Measurements from ENCODE around the gene PSMG1.
"Not testable (repeated sequence)": the region's sequence is repeated elsewhere in the genome, so short reads cannot be mapped to it uniquely, and the experiment has no call there.

The PSMG1 gene, protein sequence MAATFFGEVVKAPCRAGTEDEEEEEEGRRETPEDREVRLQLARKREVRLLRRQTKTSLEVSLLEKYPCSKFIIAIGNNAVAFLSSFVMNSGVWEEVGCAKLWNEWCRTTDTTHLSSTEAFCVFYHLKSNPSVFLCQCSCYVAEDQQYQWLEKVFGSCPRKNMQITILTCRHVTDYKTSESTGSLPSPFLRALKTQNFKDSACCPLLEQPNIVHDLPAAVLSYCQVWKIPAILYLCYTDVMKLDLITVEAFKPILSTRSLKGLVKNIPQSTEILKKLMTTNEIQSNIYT

DNA sequence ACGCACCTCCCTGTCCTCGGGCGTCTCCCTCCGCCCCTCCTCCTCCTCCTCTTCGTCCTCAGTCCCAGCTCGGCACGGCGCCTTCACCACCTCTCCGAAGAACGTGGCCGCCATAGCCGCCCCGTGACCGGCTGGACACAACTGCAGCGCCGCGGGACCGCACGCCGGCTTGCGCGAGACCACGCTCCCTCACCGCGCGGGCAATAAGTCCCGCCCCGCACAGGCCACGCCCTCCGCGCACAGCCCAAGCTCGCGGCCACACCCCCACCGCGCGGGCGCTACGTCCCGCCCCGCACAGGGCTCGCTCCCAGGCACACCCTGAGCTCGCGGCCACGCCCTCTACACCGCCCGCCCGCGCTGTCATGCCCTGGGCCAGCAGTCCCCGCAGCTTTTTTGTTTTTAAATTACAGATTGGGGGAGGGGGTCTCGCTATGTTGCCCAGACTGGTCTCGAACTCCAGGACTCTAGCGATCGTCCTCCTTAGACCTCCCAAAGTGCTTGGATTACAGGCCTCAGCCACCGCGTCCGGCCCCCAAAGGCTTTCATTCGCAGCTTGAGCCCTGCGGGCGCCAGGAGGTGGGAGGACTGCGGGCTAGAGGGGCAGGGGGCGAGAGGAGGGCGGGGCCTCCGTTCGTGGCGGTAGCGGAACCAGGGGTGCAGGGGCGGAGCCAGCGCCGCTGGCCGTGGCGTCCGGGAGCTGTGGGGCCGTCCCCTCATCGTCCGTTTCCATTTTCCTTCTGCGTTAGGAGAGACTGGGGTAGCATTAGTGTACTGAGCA, at the start of gene PSMG1:
Gene PSMG1 (minus strand): TSS at position 180 of the 778 bp plus-strand sequence. CDS start 66 bp downstream, at position 114.
- DNase-seq = peak; percentile 90

DNA sequence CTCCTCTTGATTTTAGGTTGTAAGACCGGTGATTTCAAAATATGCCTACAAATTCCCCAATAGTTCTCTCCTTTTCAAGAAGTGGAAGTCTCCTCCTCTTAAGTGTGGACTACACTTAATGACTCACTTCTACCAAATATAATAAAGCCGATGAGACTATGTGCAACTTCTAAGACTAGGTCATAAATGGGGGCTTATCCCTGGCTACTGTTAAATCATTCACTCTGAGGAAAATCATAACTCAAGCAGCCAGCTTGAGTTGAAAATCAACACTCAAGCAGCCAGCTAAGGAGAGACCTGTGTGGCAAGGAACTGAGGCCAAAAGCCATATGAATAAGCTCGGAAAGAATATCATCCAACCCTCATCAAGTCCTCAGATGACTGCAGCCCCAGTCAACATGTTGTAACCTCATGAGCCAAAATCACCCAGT, 49.6 kb upstream of the PSMG1 start:
- DNase-seq = no peak

DNA sequence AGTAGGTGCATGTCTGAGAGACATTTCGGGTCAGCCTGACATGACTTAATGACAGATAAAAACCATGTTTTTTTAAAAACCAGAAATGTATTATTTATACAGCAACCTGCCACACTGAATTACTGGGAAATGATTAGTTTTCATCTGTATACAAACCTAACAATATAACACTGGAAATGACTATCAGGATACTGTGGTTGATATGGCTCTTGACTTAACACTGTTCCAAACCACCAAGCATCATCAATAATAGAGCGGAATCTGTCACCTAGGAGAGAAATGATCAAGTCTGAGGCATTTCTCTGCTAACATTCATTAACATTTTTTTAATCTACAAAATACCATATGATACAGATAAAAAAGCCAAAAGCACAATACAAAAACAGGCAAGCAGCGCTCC, 41.7 kb upstream of the PSMG1 start:
- no peak for DNase-seq

DNA sequence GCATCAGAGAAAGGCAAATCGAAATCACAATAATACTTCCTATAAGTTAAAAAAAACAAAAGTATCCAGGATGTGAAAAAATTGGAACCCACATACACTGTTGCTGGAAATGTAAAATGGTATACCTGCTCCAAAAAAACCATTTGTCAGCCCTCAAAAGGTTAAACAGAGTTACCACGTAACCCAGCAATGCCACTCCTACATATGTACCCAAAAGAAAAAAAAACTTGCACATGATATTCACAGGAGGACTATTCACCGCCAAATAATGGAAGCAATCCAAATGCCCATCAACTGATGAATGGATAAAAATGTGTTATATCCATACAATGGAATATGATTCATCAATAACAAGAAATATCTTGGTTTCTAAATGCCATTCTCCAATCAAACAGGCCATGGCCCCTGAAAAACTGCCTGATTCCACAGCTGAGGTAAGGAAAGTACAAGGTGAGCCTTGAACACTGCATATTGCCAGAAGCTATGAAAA, 38.8 kb upstream of the PSMG1 start:
- DNase-seq = no peak

DNA sequence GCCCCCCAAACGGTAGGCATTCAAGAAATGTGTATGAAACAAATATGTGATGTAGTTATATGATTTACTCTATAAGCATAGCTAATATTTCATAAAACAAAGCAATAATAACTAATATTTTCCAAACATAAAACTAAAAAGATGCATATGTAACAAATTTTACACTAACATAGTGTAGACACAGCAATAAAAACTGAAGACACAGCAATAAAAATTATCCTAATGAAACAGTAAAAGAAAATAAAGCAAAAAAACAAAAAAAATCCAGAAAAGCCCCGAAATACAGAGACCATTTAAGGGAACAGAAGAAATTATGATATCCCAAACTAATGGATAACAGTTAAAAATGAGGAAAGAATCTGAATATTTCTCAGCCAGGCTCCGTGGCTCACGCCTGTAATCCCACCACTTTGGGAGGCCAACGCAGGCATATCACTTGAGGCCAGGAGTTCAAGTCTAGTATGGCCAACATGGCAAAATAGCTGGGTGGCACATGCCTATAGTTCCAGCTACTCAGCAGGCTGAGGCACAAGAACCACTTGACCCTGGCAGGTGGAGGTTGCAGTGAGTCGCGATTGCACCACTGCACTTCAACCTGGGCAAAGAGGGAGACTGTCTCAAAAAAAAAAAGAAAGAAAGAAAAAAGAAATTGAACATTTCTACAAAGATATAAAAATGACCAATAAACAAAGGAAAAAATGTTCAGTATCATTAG, 38.2 kb upstream of the PSMG1 start:
- DNase-seq = no peak

DNA sequence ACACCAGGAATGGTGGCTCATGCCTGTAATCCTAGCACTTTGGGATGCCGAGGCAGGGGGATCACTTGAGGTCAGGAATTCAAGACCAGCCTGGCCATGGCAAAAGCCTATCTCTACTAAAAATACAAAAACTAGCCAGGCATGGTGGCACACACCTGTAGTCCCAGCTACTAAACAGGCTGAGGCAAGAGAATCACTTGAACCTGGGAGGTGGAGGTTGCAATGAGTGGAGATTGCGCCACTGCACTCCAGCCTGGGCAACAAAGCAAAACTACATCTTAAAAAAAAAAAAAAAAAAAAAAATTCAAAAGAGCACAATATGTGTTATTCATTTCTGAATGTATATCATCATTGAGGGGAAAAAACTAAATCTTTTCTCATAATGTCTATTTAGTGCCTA, 37.6 kb upstream of the PSMG1 start:
- DNase-seq = not testable (repeated sequence)

DNA sequence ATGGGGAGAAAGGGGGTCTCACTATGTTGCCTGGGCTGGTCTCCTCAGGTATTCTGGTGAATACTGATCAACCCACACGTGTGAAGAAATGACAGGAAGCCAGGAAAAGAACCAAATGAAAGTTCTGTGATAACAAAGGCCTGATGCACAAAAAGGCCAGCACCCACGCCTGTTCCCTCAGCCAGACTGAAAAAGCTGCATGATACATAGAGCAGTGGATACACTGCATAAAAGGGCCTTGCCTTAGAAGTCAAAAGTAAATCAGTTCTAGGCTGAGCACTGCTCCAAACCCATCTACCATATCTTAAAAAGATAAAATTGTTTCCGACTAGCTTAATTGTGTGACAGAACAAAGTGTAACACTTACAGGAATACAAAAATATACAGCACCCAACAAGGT, 36.9 kb upstream of the PSMG1 start:
- DNase-seq = no peak

DNA sequence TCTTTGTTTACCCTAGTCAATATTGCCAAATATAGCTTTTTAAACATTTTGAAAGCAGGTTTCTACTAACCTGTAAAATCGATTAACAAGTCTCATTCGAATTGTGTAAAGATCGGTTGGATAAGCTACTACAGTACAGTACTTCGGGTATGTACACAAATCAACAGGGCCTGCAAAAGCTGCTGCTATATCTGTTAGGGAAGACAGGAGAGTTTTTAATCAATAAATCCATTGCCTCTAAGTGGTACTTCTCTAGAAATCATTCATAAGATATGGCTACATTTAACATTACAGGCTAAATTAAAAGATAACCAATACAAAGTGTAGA, 34.8 kb upstream of the PSMG1 start:
- no peak for DNase-seq

DNA sequence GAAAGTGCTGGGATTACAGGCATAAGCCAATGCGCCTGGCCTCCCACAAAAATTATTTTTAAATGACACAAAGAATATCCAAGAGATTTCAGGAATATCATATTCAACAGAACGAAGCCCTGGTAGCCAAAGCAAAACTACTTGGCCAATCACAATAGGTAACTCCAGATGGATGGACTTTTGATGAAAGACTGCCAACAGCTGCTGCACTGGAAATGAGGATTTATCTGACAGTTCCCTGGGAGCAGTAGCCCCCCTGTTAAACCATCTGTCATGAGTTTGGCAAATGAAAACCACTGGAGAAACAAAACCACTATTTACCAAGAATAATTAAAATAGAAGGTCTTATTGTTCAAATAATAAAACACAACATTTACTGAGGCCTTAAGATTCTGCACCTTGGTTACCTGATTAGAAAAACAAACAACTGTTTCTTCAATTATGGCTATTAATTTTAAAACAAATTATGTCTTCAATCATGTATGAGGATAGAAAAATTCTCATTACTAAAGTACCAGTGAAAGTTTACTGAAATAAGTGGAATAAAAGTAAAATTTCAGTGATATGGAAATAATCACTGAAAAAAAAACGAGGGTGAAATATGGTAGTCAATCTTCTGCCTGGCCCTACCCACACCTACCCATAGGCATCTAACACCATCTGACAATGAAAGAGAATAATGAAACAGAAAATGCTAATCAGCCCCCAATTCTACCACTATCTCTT, 34.3 kb upstream of the PSMG1 start:
- DNase-seq = no peak

DNA sequence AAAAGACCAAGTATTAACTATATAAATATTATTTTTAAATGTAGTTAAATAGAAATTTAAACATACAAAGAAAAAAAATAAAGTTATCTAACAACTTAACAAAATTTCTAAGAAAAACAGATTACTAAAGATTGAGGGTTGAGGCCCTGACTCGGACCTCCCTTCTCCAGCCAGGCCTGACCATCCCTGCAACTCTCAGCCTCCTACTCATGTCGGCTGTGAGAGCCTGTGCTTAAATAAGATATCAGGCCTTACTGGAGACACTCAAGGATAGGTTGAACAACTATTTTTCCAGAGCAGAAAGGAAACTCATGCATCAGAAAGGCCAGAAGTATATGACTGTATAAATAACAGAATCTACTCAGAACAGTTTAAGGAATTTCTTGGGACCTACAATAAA, 33.0 kb upstream of the PSMG1 start:
- no peak for DNase-seq

DNA sequence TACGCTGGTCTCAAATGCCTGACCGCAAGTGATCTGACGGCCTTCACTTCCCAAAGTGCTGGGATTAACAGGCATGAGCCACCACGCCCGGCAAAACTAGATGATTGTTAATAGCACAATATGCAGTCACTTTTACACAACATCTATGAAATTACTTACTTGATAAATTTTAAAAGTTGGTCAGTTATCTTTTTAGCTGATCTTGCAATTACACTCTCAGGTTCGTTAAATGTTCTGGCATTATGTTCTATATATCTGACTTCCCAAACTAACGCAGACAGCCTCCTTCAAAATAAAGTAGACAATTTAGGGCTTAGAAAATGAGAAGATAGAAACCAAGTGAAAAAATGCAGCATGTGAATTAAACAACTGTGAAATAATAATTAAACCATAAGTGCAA, 31.8 kb upstream of the PSMG1 start:
- no peak for DNase-seq

DNA sequence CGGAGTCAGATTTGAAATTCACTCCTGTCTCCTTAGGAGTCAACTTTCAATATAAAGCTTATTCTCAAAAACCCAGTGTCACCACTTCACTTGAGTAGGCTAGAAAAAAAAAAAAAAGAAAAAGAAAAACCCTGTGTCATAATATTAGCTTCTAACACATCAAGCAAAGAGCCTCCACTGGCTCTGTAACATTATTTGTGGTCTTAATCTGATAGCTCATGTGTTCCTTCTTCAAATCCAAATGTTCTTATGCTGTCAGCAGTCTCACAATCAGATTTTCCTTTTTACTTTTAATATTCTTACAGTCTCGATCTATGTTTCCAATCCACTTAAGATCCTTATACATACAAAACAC, 26.1 kb upstream of the PSMG1 start:
- DNase-seq = no peak

DNA sequence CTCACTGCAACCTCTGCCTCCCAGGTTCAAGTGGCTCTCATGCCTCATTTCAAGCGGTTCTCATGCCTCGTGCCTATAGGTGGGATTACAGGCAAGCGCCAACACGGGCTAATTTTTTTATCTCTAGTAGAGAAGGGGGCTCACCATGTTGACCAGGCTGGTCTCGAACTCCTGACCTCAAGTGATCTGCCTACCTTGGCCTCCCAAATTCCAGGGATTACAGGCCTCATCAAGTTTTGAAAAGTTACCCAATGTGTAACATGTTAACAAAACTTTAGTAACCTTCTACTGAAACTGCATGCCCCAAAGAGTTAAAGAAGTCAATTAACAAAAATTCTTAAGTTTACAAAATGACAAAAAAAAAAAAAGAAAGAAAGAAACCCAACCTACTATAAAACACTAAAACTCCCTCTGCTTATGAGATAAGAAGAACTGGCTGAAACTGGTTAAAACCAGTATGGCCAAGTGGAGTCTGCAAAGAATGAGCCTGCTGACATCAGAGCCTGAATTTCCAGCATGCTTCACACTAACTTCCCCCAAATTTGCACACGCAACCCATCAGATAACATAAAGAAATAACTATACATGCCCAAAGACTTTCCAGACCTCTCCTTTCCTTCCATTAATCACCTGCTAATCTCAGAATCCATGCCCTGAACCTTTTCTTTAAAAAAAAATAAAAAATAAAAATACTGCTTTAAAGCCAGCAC, 25.5 kb upstream of the PSMG1 start:
- DNase-seq = no peak

DNA sequence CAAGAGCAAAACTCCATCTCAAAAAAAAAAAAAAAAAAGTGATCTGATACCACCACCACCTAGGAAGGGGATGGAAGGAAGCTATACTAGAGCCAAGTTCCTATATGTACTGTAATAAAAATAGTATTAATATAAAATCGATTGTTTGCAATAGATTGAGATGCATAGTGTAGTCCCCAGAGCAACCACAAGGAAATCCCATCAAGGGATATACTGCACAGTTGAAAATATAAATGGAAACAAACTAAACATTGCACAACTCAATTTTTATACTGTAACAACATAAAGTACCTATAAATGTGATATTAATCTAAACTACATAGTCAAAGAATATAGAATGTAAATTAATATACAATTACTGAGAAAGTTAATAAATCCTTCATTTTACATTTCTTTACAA, 20.9 kb upstream of the PSMG1 start:
- no peak for DNase-seq

DNA sequence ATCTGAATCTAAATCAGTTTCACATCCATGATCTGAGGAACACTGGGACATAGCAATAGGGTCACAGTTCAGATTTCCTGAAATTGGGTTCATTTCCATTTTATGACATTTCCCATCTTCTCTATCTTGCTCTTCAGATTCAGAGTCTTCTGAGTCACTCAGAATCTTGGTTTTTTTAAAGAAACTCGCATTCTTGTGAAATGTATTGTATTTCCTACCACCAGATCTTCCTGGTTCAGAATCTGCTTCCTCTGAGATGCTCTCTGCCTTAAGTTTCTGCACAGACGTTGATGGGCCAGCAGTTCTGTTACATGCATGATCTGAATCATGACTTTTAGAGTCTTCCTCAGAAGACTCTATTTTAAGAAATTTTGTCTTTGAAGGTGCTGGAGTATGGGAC, 15.5 kb upstream of the PSMG1 start:
- no peak for DNase-seq

DNA sequence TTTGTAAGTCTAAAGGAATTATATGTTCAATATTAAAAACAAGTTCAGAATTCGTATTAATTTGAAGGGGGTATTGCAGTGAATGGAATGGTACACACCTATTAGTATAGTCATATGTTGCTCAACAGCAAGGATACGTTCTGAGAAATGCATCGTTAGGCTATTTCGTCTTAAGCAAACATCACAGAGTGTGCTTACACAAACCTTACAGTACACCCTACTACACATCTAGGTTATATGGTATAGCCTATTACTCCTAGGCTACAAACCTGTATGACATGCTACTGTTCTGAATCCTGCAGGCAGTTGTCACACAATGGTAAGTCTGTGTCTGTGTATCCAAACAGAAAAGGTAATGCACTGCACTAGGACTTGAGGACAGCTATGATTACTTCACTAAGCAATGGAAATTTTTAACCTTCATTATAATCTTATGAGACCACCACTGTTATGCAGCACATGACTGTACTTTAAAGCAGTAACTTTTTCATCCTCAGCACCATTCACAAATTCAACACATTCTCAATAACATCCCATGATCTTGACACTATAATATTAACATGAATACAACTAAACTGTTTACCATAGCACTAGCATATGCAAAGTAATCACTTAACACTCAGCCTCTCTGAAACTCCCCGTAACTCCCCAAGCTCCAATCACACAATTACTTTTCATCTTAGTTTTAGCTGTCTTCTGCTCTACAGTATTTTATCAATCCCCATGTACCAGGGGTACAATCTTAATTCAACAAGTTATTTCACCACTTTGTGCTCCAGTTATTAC, 14.4 kb upstream of the PSMG1 start:
- no peak for DNase-seq

DNA sequence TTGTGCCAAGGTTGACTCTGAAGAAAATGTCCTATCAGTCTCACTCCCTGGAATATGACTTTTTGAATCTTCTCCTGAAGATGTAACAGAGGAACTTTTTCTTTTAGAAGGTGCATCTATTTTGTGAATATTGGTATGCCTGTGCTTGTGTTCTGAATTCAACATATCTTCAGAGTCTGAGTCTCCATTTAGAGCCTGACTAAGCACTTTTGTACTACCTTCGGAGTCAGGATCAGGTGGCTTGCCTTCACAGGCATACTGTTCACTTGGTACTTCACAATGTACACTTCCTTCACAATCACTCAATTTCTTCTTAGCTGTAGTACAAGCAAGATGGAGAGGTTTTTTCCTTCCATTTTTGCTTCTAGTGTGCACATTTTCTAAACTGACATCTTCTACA, 13.6 kb upstream of the PSMG1 start:
- no peak for DNase-seq

DNA sequence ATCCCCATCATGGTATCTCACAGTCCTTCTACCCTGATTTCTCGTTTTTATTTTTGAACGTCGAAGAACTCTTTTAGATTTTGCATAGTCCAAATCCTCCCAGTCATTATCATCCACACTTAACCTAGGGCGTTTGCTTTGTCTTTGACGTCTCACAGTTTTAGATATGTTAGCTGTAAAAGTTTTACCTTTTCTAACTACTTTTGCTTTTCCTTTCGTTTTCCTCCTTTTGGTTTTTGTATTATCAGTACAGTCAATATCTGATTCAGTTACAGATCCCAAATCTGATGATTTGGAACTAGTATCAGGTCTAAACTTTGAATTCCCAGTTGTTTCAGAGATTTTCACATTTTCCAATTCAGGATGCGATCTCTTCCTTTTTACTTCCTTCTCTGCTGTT, 13.1 kb upstream of the PSMG1 start:
- DNase-seq = no peak

DNA sequence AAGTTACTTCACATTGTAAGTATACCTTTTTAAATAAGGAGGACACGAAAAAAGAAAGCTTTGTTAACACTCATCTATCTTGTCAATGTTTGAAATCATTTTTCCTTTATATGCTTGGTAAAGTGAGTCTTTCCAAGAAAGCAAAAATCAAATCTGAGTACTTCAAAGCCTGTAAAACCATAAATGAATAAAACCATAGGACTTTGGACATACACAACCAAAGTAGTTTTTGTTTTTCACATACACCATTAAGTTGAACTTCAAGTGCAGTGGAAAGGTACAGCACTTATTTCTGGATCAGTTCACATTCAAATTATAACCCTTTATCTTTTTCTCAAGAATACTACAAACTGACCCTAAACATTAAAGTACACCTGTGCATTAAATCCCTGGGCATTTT, 10.1 kb upstream of the PSMG1 start:
- DNase-seq = no peak

DNA sequence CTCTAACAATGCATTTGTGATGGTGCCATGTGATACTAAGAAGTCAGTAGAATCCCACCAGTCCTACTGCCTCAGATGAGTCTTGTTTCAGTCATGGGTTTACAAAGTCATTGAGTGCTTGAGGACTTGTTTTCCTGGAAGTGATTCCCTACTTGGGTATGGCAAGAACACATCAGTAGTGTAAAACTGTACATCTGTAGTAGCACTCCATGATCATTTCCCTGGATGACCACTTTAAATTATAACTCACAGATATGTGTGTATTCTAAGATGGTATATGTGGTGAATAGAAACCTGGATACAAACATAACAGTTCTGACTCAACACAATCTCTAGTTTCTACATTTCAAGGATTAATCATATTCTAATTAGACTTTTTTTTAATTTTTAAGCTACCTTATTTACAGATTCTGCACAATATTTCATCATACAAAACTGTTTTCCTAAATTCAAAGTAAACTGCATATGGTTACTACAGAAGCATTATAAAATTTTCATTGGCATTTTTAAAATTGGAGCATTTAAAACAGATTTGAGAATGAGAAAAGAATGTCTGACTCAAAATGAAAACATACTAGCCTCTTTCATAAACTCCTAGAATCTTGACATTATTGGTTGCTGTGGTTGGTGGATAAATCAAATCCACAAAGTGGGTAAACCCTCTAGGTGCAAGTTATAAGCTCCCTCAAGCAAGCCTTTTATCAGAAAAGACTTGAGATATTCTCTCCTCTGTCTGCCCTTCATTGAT, 6.8 kb upstream of the PSMG1 start:
- no peak for DNase-seq

DNA sequence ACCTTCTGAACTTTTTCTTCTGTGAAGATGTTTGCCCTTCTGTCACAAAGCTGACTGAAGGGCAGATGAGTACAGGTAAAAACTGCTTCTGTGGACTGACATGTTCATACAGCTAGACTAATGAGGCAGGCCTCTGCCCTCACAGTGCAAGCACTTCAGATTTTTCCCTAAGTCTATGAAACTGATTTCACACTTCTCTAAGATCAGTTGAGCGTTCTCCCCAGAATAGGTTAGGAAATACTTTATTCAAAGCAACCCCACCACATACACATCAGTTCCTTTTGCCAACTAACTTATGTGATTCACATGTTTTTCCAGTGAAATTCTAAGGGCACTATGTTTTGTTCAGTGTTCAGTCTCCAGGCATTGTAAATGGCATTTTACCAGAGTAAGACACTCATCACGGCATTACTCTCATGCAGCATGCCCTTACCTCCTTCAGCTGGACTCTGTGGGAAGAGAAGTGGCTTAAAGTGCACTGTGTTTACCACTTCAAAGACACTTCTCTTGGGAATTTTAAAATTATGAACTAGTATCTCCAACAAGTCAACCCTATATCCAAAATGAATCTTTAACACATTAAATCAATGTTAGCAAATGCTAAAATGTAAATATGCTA, 5.4 kb upstream of the PSMG1 start:
- DNase-seq = no peak

All from NK-92 treated with Interleukin-12 subunit alpha and Interleukin-12 subunit beta, amount 100 ng/mL, for 24 hours (cell line).